Right ventricle myocardium superior (tissue), 1 donor: ENCODE results near the gene SP140. TPM values are rescaled to one million over a fixed set of nuclear protein-coding genes. Genes with fewer than 3 reads are reported as not detected.
"Not testable (repeated sequence)": the region's sequence is repeated elsewhere in the genome, so short reads cannot be mapped to it uniquely, and the experiment has no call there.

Source experiments
- ATAC-seq: fragments of 200-7000 bp; cut with Tn5 transposase; one replicate; pipeline ENCODE4 v1.9.1; 2020; ENCODE audit warnings: mild to moderate bottlenecking; ENCODE audit not compliant: poor library complexity
- DNase-seq: peaks from one replicate; pipeline ENCODE4 v3.0.0-alpha.2; 2020
- intact Hi-C: fragments of 100-400 bp; cut with DNase I; formaldehyde crosslinking; loops from one replicate; pipeline ENCODE4 v1.11.2; 2022
- total RNA-seq: library from RNA; stranded (reverse); fragmentation: NEBNext Ultra II Directional; extraction: Animal tissue kit (Norgen Biotek cat#: 25700); gene quantifications from one replicate; pipeline ENCODE4 v1.2.1, GENCODE V29; 2021
- donor health status: DM: no; HTN: yes; CAD: no; lungs with severe emphysema.

The SP140 gene
- total RNA-seq, 1 donor from 2014 or later: 0.56 TPM

DNA sequence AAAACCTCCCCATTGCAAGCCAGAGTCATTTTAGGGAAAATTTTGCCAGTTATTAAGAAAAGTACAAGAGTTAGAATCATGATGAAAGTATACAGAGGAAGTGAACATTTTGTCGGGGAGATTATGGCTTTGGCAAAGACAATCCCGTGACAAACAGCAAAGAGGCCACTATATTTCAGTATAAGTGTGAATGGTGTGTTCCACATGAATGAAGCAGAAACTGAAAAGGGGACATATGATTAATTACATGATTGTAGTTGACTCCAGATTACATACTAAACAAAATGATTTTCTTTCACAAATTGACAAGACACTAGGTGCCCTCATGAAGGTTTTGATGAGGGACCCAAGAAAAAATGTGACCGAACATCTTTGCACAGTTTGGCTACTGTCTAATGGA, 42.0 kb downstream of the SP140 start:
- intact Hi-C loops: no loop called here
- no peak for DNase-seq
- ATAC-seq: no peak

DNA sequence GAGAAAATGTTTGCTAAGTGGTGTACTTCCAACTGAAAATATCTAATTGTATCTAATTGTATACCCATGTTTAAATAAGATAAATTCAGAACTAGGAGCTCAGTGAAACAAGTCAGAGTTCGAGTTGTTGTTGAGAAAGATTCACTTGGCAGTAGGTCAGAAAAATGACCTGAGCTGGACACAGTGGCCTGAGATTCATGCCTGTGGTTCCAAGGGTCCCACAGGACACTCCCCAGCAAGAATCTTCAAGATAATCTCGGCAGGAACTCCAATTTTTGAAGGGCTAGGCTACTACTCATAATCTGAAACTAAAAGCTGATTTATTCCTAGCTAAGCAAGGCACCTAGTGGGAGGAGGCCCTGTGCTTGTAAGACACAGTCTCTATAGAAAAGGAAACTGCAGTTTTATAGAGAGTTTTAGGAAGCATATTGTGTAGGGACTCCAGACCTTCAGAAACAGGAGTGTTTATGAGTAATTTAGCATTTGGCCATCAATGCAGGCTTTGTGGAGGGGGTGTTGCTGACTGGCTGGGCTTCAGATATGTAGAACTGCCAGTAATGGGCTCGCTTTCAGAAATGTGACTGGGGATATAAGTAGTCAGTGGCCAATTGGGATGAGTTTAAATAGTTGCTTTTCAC, 43.2 kb downstream of the SP140 start:
- ATAC-seq (no peak), DNase-seq (no peak)
- intact Hi-C loops: no loop called here

DNA sequence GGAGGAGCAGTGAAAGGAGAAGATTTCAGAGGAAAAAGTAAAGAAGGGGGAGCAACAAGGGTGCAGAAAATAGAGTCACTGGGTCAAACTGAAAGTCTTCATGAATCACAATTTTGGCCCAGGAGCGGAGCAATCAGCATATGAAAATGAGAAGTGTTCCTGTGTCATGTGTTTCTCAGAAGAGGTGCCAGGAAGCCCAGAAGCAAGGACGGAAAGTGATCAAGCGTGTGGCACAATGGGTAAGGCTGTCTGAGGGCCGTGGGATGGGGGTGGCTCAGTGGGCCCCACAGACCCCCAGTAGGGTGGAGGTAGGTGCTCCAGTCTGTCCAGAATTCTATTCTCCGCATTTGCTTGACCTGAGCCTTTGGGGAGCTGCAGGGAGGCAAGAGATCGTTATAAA, 44.2 kb downstream of the SP140 start:
- no peak for DNase-seq
- ATAC-seq: no peak
- intact Hi-C loops: no loop called here

DNA sequence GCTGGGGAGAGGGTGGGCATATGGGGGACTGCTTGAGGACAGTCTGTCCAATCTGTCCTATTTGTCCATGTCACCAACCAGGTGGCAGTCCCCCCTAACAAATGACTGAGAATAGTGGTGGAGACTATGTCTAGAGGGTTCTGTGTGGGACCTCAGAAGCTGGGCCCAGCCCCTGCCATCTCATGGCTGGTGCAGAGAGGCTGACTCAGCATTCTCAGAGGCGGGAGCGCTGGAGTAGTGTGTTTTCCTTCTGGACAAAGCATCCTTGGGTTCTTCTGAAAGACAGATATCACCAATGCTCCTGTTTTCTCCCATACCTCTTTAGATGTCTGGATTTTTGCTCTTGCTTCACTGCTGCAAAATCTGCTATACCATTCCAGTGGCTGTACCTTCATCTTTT, 57.4 kb downstream of the SP140 start:
- ATAC-seq (no peak), DNase-seq (no peak)
- intact Hi-C loops: no loop called here

DNA sequence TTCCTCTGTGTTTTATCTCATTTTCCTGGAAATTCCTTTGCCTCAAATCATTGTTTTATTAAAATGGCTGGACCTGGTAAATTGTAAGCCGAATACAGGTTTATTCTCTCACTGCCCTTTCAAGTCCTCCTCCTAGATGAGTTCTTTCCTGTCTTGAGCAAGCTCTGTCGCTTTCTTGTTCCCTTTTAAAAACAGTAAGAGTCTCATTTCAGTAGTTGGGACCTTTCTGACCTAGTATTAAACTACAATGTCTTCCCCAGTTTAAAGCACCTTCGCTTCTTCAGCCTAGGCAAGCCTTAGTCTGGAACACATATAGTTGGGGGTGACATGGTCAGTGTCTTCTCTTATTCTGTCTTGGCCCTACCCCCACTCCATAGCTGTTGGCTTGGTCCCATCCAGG, 60.5 kb downstream of the SP140 start:
- no peak for ATAC-seq
- no peak for DNase-seq
- intact Hi-C loops: no loop called here

DNA sequence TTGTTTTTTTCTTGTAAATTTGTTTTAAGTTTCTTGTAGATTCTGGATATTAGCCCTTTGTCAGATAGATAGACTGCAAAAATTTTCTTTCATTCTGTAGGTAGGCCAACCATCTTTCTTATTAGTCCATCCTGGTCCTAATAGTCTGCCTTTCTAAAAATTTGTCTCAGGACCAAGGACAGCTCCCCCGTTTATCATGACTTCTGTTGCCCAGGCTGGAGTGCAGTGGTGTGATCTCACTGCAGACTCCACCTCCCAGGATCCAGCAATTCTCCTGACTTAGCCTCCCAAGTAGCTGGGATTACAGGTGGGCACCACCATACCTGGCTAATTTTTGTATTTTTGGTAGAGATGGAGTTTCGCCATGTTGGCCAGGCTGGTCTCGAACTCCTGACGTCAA, 63.8 kb downstream of the SP140 start:
- DNase-seq, intact Hi-C loops, ATAC-seq: not testable (repeated sequence)

DNA sequence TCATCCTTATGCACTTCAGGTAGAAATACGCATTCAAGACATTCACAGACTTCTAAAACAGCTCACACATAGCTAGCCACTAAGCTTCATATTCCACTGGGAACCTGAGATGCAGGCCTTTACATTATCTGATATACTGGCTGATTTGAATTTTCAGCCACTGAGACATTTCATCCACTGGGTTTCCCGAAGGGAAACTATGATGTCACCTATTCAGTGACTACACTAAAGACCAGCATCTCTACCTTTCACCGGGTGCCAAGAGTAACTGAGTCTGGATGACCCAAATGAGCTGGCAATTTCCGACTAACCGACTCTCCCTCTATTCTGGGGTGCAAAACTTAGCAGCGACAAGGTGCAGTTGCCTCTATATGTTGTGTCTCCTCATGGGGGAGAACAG, 69.7 kb downstream of the SP140 start:
- intact Hi-C loops: no loop called here
- DNase-seq (no peak), ATAC-seq (no peak)

DNA sequence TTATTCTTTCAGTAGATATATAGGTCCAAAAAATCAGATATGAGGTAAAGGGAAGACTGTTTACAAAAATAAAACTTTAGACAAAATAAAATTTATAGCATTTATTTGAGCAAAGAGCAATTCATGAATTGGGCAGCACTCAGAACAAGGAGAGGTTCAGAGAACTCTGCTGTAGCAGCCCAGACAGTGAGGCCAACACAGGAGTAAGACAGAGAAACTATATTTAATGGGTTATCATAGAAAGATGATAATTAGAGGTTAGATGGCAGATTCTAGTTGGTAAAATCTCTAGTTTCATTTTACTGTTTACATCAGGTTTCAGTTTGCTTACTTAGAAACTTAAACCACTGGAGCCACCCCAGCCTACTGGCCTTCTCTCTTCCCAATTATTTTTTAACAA, 71.4 kb downstream of the SP140 start:
- ATAC-seq: no peak
- DNase-seq: no peak
- intact Hi-C loops: no loop called here

DNA sequence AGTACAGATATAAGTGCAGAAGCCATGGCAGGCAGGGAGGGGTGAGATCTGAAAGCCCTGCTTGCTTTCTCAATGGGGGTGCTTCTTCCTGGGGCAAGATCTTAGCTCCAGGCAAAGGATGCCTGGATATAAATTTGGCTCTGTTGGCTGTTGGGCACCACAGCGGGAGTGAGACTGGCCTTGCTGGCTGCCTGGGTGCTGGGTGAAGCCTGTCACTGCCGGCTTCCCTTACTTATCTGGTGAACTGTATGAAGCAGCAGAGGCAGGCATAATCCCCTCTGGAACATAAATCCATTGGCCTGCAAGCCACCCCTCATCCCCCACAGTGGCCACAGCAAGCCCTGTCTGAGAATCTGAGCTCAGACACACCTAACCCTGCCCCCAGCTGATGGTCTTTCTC, 74.1 kb downstream of the SP140 start:
- ATAC-seq: no peak
- intact Hi-C loops: no loop called here

DNA sequence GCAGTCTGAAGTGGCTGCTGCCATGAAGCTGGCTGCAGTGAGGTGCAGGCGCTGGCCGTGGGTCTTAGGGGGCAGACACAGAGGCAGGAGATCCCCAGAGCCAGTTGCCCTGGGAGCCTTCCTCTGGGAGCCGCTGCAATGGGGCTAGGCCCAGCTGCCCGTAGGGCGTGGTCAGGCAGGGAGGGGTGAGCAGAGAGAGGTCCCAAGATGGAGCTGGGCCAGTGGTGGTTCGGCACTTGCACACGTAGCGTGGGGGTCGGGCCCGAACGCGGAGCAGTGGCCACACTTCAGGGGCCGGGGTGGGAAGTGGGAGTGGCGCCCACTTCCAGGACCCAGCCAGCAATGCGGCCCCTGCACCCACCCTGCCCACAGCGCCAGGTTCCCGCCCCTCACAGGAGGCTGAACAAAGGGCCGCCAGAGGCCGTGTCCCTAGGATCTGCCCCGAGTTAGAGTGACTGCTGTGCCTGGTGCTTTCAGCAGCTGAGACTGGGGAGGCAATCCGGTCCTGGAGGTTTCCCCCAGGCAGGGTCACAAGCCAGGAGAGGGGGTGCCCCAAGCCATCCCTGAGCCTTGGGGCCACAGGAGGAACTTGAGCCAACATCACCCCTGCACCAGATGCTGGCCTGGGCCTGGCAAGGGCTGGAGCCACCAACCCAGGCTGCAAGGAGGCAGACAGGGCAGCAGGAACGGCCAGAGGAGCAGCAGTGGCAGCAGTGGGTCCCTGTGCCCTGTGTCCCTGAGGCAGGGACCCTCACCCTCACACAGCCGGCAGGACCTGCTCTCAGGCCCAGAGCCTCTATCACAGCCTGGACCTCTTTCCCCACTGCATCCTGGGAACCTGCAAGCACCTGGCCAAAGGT, 80.1 kb downstream of the SP140 start:
- intact Hi-C loops: no loop called here
- DNase-seq: no peak
- no peak for ATAC-seq

More for the DNA sequence above, 74.1 kb downstream of the SP140 start:
- no peak for DNase-seq

DNA sequence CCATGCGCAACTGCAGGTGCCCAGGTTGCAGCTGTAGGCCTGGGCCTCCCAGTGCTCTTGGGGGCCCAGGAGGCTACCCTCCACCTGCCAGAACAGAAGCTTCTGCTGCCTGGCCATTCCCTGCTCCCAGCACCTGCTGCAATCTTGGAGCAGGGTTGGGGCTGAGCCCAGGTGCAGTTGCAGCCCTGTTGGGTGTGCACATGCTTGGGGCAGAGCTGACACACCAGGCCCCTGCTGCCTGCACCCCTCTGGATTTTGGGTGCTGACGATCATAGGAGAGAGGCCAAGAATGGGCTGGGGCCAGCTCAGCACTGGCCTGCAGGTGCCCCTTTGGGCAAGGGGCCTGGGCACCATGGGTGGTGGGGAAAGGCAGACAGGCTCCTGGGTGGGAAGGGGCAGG, 80.9 kb downstream of the SP140 start:
- intact Hi-C loops: no loop called here
- ATAC-seq: no peak
- no peak for DNase-seq

DNA sequence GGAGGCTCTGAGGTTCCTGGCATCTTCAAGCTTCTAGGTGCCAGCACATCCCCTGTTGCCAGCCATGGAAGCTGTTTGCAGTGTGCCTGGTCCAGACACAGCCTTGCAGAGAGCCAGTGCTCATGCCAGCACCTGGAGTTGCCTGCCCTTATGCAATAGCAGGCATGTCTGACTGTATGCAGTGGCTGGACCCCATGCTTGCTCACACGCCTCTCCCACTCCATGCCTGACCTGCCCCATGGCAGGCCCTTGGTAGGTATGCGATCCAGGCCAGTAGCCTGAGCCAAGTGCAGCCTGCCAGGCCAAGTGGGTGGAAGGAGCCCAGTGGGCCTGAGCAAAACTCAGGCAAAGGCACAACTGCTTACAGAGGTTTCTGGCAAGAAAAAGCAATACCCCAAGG, 81.9 kb downstream of the SP140 start:
- no peak for ATAC-seq
- DNase-seq: no peak
- intact Hi-C loops: no loop called here

DNA sequence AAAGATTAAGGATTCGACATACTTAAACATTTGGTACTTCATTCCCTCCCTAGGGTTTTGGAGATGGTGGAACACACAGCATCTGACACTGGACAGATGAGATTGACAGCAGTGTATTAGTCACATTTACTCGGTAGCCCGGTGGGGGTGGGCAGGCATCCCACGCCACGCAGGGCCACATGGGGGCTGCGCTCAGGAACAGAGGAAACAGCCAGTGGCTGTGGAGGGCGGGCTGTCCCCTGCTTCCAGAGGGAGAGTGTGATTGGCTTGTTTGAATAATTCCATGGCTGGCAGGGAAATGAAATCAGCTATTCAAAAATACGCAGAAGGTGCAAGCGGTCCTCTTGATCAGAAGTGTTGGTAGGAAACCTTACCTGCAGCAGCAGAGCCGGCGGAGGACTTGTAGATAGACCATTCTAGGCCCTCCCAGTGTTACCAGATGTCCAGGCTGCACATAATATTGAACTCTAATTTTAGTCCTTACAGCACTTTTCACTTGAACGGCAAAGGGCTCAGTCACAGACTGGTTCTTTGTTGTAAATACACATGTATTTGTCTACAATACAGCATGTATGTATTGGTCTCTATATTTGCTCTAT, 83.0 kb downstream of the SP140 start:
- intact Hi-C loops: no loop called here
- DNase-seq (no peak), ATAC-seq (no peak)

DNA sequence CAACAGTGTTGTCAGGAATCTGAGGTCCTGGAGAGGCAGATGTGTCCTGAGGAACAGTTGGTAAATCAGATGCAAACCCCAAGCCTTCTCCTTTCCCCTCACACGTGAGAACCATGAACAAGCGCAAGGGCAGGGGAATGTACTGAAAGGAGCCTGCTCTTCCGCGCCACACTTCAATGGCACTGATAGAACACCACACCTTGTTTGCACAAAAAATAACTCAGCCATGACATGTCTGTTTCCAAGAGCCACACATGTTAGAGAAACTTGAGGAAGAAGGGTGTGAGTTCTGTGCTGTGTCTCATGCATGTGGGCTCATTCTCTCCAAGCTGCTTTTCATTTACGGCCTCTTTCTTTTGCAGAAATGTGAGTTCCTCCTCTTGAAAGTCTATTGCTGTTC, 85.3 kb downstream of the SP140 start:
- DNase-seq, intact Hi-C loops, ATAC-seq: not testable (repeated sequence)

DNA sequence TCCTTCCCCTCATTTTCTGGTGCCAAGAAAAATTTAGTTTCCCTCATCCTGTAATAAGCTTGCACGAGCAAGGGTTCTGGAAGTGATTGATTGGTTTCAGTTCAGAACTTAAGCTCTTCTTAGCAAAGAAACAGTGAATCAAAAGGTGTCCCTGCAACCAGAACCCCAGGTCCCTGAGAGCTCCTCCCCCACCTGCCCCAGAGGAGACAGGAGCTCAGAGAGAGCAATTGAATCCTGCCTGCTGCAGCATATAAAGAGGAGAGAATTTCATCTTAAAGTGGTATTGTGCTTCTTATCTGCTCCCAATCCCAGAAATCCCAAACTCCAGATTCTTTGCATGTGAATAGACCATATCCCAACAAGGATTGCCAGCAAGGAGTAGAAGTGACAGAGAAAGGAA, 86.1 kb downstream of the SP140 start:
- ATAC-seq, intact Hi-C loops, DNase-seq: not testable (repeated sequence)

DNA sequence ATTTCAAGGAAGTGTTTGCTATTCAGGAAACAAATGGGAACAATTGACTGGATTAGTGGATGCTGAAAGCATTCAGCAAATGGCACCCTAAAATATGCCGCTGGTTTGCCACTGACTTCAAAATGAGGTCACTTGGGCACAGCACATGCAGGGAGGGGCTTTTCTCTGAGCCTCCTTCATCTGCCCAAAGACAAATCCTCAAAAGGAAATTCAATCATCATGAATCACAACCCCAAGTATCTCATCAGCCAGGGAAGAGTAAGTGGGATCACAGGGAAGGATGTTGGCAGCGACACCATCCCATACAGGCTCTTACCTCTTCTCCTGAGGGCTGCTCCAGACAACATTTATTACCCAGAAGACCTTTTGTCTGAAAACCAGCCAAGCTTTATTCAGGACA, 87.1 kb downstream of the SP140 start:
- ATAC-seq: no peak
- intact Hi-C loops: no loop called here
- DNase-seq: no peak

DNA sequence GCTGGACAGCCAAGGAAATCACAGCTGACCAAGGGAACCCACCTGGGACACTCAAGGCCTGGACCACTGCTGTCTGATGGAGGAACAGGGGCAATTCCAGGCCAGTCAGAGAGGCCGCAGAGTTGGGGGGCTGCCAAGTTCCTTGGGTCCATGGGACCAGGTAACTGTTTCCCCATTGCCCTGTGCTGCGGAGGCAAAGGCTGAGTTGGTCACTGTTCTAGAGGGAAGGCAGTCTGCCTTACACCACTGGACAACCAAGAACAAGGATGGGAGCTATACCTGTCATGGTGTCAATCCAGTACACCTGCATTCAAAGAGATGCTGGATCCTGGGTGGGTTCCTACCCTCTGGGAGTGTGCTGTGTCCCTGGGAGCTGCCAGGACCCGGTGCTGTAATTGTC, 91.8 kb downstream of the SP140 start:
- ATAC-seq (no peak), DNase-seq (no peak)
- intact Hi-C loops: no loop called here

DNA sequence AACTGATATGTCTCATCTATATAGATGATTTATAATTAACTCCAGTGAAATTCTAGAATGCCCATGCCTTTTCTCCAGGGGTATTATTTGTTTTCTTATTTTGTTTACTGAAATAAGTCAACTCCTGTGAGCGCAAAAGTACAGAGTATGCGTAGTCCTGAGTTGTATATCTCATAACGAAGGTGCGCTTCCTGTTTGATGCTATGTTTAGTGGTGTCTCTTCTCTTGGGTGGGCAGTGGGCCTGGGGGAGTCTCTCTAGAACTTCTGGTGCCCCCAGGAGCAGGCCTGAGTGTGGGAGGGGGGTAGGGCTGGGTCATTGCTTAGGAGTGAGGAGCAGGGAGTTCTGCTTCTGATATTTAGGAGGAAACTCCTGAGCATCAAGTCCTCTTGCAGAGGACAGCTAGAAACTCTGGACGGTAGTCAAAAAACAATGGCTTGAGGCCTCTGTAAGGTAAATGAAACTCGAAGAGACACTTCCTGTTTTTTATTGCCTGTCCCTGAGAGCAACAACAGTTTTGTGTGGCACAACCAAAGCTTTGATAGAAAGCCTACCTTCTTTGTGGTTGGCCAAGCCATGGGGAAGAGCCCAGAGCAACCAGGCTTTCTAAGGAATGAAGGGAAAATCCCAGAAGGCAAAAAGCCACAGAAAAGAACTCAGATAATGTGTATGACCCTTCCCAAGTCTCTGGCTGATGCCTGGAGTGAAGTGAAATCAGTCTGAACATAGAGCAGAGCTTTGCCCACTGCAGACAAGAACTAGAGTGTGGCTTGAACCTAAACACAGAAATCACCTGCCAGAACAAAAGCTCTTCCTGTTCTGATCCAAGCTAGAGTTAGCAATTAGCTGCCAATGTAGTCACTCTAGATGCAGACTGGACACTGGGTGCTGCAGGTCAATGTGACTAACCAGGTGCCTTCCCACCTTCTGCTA, 92.9 kb downstream of the SP140 start:
- DNase-seq: no peak
- ATAC-seq: no peak
- intact Hi-C loops: no loop called here
